ENCODE results near the gene MGLL. TPM values are rescaled to one million over a fixed set of nuclear protein-coding genes. Genes with fewer than 3 reads are reported as not detected.
A peak's percentile ranks its signal among the peaks of the same experiment; 100 is the strongest.

The MGLL gene
- total and polyA plus RNA-seq, 9 of the 15 experiments (the other 6 are each of a cell fraction or from before 2014, with no cell fraction given) = 0.12 to 0.32 (median 0.18) TPM; not detected in 6

DNA sequence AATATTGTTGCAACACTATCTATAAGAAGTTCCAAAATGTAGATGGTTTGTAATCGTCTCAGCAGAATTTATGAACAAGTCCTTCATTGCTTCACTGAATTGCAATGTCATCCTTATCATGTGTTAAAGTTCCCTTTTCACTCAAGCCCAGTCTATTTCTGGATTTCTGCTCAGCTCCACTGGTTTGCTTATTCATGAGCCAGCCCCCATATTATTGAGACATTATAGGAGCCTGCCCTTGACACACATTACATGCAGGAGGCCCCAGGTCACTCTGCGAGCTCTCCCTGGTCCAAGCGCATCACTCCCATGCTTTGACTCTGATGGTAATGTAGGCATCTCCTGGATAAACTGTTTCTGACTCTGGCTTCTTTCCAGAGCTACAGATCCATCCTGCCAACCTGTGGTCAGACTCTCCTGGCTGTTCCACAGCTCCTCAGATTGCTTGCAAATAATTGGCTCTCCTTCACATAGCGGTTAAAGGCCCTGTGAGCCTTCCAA, 92.7 kb downstream of the MGLL start:
- H3K4me2 ChIP-seq (ENCODE audit: insufficient read depth, low read length) = no peak overlapping the region
- no peak for TF ChIP-seq MECOM (CRISPR knock-in tag; IDR thresholded peaks at IDR 0.05)
- no peak for TF ChIP-seq ZNF23 (CRISPR knock-in tag; IDR thresholded peaks at IDR 0.05)
- TF ChIP-seq NFIC (IDR thresholded peaks at IDR 0.05) = no peak
- TF ChIP-seq CBFA2T3 (IDR thresholded peaks at IDR 0.05) = no peak
- TF ChIP-seq SAFB (IDR thresholded peaks at IDR 0.05; ENCODE audit: borderline replicate concordance, low read depth, low read length) = no peak
- no peak for TF ChIP-seq PPARD (CRISPR knock-in tag; IDR thresholded peaks at IDR 0.05)
- TF ChIP-seq, protein P1, sequence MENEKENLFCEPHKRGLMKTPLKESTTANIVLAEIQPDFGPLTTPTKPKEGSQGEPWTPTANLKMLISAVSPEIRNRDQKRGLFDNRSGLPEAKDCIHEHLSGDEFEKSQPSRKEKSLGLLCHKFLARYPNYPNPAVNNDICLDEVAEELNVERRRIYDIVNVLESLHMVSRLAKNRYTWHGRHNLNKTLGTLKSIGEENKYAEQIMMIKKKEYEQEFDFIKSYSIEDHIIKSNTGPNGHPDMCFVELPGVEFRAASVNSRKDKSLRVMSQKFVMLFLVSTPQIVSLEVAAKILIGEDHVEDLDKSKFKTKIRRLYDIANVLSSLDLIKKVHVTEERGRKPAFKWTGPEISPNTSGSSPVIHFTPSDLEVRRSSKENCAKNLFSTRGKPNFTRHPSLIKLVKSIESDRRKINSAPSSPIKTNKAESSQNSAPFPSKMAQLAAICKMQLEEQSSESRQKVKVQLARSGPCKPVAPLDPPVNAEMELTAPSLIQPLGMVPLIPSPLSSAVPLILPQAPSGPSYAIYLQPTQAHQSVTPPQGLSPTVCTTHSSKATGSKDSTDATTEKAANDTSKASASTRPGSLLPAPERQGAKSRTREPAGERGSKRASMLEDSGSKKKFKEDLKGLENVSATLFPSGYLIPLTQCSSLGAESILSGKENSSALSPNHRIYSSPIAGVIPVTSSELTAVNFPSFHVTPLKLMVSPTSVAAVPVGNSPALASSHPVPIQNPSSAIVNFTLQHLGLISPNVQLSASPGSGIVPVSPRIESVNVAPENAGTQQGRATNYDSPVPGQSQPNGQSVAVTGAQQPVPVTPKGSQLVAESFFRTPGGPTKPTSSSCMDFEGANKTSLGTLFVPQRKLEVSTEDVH (IDR thresholded peaks at IDR 0.05; ENCODE audit: low read depth, partially characterized antibody) = no peak
- TF ChIP-seq, protein P2, sequence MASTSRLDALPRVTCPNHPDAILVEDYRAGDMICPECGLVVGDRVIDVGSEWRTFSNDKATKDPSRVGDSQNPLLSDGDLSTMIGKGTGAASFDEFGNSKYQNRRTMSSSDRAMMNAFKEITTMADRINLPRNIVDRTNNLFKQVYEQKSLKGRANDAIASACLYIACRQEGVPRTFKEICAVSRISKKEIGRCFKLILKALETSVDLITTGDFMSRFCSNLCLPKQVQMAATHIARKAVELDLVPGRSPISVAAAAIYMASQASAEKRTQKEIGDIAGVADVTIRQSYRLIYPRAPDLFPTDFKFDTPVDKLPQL (IDR thresholded peaks at IDR 0.05; ENCODE audit: extremely low read depth, insufficient read length) = no peak
- no peak for TF ChIP-seq ZBTB34 (CRISPR knock-in tag; IDR thresholded peaks at IDR 0.05)
- TF ChIP-seq THRA (IDR thresholded peaks at IDR 0.05) = no peak
- TF ChIP-seq ZNF324 (CRISPR knock-in tag; IDR thresholded peaks at IDR 0.05) = no peak
- no peak for TF ChIP-seq XRCC4 (IDR thresholded peaks at IDR 0.05; ENCODE audit: extremely low read depth, insufficient read depth, insufficient read length)
- no peak for TF ChIP-seq ZFP1 (CRISPR knock-in tag; IDR thresholded peaks at IDR 0.05)
- no peak for TF ChIP-seq EP400 (IDR thresholded peaks at IDR 0.05)
- peak; percentile 68; the same call in 1 of the 2 replicates for TF ChIP-seq L3MBTL2 (IDR thresholded peaks at IDR 0.05)
- TF ChIP-seq ZNF668 (CRISPR knock-in tag; IDR thresholded peaks at IDR 0.05) = no peak
- TF ChIP-seq KLF13 (tag; IDR thresholded peaks at IDR 0.05; ENCODE audit: borderline replicate concordance, low read depth) = no peak
- no peak for TF ChIP-seq XRCC5 (IDR thresholded peaks at IDR 0.05; ENCODE audit: low read depth, low read length)

More for the DNA sequence above, 92.7 kb downstream of the MGLL start:
- DNase-seq (ENCODE audit: extremely low read depth in 1 of 4, low spot score in 3 of 4) = peak in 3 of 4 experiments; percentile 13 to 18 (median 14)
- no peaks in the 10 kb centered on the region for H3K36me3 ChIP-seq (ENCODE audit: control insufficient read depth, insufficient read depth, low read length)
- no TSS peak for BruUV-seq (replicated peaks)
- ChIA-PET POLR2A (interaction anchor here (0.6 kb wide), 1 partner anchor 137 kb away, joined by 4 read pairs; no protein-coding TSS in a partner anchor), CTCF (ENCODE audit: low intra/inter-chr PET ratio) (no interaction called here)
- no peaks in the 10 kb centered on the region for H3K9me3 ChIP-seq (replicated peaks; ENCODE audit: control insufficient read depth, insufficient read depth, low read depth, low read length)
- ATAC-seq = no peak; the same call in 2 of the 3 replicates
- peak overlapping the region in 1 of 2 experiments; percentile 35; a peak in 1 of 4 replicates for H3K9ac ChIP-seq (ENCODE audit: insufficient read depth in 1 of 2, low read depth in 2 of 2, low read length in 2 of 2)
- no peaks in the 10 kb centered on the region for H3K9me1 ChIP-seq (ENCODE audit: control insufficient read depth, insufficient read depth, low read length)
- H4K20me1 ChIP-seq (replicated peaks; ENCODE audit: control insufficient read depth, insufficient read depth, low read length) = no peaks in the 10 kb centered on the region
- intact Hi-C loops (cut with micrococcal nuclease) (no loop called here), in situ Hi-C loops (cut with MboI) (no loop called here)
- H3K4me3 ChIP-seq = no peak overlapping the region
- peaks cover 0 to 14% of the 10 kb centered on the region in 2 experiments; a peak in 3 of 5 replicates for H3K27me3 ChIP-seq (ENCODE audit: control insufficient read depth in 2 of 2, insufficient read depth in 2 of 2, low read length in 2 of 2)
- no peak for FAIRE-seq
- no peak overlapping the region for H3K27ac ChIP-seq (ENCODE audit: extremely low read depth, low read depth, low read length)
- WGBS (ENCODE audit: insufficient coverage, low coverage, missing lambda C conversion rate) = 27% methylated on average over 4 of the region's 4 CpGs
- no peaks in the 10 kb centered on the region for H3K79me2 ChIP-seq (ENCODE audit: control insufficient read depth, insufficient read depth, low read length)
- peaks cover 13 to 26% of the 10 kb centered on the region in 2 experiments; a peak in 4 of 5 replicates for H3K4me1 ChIP-seq (replicated peaks in 1 of 2; ENCODE audit: control insufficient read depth in 2 of 2, insufficient read depth in 2 of 2, low read length in 2 of 2)
- H2AFZ ChIP-seq (ENCODE audit: low read depth, low read length) = peak overlapping the region; percentile 22; the same call in 1 of the 2 replicates
